ENCODE results near the gene FAM83G.

- TF ChIP-seq CTCF (IDR thresholded peaks at IDR 0.05; ENCODE audit: low read depth, low read length, poor library complexity, severe bottlenecking) (no peak), EZH2phosphoT487 (IDR thresholded peaks at IDR 0.05; ENCODE audit: borderline replicate concordance, low read length) (no peak)
These were observed 50.2 kb downstream of the FAM83G start for GRCh38 chr17:18954321-18954720.

Measured in DOHH2 (cell line).